Pulmonary artery endothelial cell (primary cell): ENCODE measurements around the gene MCF2L. TPM values are rescaled to one million over a fixed set of nuclear protein-coding genes. Genes with fewer than 3 reads are reported as not detected.

ENCODE experiments used
- DNase-seq: peaks from one replicate; pipeline ENCODE4 v3.0.0-alpha.2; 2011; ENCODE audit warnings: low read depth, low spot score
- total RNA-seq: library from RNA; depleted of rRNA; stranded (reverse); fragments of >200 nt; gene quantifications from 2 replicates; pipeline ENCODE4 v1.2.3, GENCODE V29; 2014

MCF2L gene
- total RNA-seq, 1 donor from 2014 or later = under 0.01 TPM

GRCh38 chr13:113014752-113015745 lies 46.0 kb downstream of the MCF2L start:
- DNase-seq = no peak

- DNase-seq = no peak
Measured at GRCh38 chr13:113015826-113016525, 47.0 kb downstream of the MCF2L start.

- DNase-seq = no peak
Measured at GRCh38 chr13:113016526-113017295, 47.7 kb downstream of the MCF2L start.

GRCh38 chr13:113017506-113018215 lies 48.6 kb downstream of the MCF2L start:
- DNase-seq = no peak

GRCh38 chr13:113018676-113019465 lies 49.9 kb downstream of the MCF2L start:
- no peak for DNase-seq

GRCh38 chr13:113020323-113021080 lies 51.5 kb downstream of the MCF2L start:
- DNase-seq = no peak

- DNase-seq = no peak
Measured at GRCh38 chr13:113021391-113021790, 52.4 kb downstream of the MCF2L start.

- DNase-seq = no peak
Measured at GRCh38 chr13:113021811-113022210, 52.8 kb downstream of the MCF2L start.

- no peak for DNase-seq
Measured at GRCh38 chr13:113022391-113022744, 53.4 kb downstream of the MCF2L start.

GRCh38 chr13:113022745-113023574 lies 53.9 kb downstream of the MCF2L start:
- peak; percentile 10 for DNase-seq

GRCh38 chr13:113023694-113024430 lies 54.8 kb downstream of the MCF2L start:
- no peak for DNase-seq

GRCh38 chr13:113024466-113024865 lies 55.5 kb downstream of the MCF2L start:
- DNase-seq = no peak

- no peak for DNase-seq
Measured at GRCh38 chr13:113026391-113026910, 57.4 kb downstream of the MCF2L start.

GRCh38 chr13:113027095-113027494 lies 58.1 kb downstream of the MCF2L start:
- no peak for DNase-seq

- no peak for DNase-seq
Measured at GRCh38 chr13:113027566-113027965, 58.6 kb downstream of the MCF2L start.

- DNase-seq = no peak
Measured at GRCh38 chr13:113028336-113029060, 59.5 kb downstream of the MCF2L start.

- no peak for DNase-seq
Measured at GRCh38 chr13:113029061-113029445, 60.0 kb downstream of the MCF2L start.
